HG03064 (cell line): ENCODE results near the gene PPIAL4G.
A peak's percentile ranks its signal among the peaks of the same experiment; 100 is the strongest.
"Not testable (repeated sequence)": the region's sequence is repeated elsewhere in the genome, so short reads cannot be mapped to it uniquely, and the experiment has no call there.

Experiments used
- ATAC-seq: cut with Tn5 transposase; IDR thresholded peaks from one replicate; pipeline ENCODE4 v1.9.1; 2021; ENCODE audit warnings: low read depth; ENCODE audit not compliant: unreplicated experiment

Gene PPIAL4G

DNA sequence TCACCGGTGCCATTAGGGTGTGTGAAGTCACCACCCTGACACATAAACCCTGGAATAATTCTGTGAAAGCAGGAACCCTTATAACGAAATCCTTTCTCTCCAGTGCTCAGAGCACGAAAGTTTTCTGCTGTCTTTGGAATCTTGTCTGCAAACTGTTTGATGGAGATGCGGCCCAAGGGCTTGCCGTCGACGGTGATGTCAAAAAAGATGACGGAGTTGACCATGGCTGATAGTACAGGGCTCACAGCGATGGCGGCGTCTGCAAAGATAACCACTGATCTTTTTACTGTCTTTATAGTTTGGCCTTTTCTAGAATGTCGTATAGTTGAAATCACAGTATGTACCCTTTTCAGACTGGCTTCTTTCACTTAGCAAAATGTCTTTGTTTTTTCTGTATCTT is at the start of gene PPIAL4G:
PPIAL4G (minus strand) TSS at position 274 of the 400 bp plus-strand sequence; CDS start at position 224, 50 bp downstream.
- ATAC-seq: not testable (repeated sequence)

DNA sequence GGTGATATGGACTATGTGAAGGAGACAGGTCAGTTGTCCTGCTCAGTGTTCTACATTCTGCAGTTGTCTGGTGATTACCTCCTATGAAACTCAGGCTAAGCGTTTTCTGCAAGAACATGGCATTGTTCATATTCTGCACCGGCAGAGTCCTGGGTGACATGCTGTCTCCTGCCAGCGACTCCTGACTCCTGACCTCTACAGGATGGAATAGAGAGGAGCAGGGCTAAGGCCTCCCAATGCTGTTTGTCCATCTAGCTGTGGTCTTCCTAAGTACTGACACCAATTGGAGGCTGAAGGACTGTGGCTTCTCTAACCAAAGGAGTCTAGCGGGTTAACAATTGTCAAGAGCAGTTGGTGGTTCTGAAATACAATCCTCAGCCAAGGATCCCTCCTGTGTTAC is 49.1 kb upstream of the PPIAL4G start:
- ATAC-seq: not testable (repeated sequence)

DNA sequence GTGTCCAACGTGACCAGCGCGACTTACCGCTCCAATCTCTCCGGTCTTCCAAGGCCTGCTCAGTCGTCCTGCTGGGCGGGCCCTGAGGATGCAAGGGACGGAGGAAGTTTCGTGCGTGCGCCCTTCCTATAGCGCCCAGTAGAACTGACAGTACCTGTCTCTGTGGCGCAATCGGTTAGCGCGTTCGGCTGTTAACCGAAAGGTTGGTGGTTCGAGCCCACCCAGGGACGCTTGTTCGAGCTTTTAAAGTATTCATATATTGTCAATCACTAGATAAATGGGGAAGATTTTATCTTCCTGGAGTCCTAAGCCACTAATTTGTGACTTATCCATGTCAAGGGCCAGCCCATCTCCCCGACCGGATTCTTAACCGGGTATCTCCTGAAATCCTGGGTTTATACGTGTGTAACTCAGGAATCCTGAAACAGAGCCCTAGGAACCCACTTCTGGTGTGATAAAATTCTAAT is 46.0 kb upstream of the PPIAL4G start:
- not testable (repeated sequence) for ATAC-seq

DNA sequence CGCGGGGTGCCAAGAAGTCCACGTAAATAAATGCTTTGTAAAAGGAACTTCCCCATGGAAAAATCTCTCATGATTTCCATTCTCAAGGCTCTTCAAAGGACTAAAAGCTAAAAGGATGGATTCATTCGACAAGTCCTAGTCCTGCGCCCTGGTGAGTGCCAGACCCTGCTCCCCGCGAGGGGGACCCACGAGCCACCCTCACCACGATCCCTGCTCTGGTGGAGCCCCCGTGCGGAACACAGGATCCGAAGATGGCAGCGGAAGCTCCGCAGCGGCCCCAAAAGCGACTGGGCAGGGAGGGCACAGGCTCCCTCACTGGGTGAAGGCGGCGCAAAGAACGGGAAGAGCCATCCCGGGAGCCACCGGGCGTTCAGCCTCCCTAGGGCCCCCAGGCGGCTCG is 45.5 kb upstream of the PPIAL4G start:
- ATAC-seq: not testable (repeated sequence)

DNA sequence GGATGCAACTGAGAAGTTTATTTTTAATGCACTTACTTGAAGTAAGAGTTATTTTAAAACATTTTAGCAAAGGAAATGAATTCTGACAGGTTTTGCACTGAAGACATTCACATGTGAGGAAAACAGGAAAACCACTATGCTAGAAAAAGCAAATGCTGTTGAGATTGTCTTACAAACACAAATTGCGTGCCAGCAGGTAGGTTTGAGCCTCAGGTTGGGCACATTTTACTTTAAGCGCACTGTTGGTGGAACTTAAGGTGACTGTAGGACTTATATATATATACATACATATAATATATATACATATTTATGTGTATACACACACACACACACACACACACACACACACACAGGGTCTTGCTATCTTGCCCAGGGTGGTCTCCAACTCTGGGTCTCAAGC is 43.5 kb upstream of the PPIAL4G start:
- ATAC-seq: not testable (repeated sequence)

DNA sequence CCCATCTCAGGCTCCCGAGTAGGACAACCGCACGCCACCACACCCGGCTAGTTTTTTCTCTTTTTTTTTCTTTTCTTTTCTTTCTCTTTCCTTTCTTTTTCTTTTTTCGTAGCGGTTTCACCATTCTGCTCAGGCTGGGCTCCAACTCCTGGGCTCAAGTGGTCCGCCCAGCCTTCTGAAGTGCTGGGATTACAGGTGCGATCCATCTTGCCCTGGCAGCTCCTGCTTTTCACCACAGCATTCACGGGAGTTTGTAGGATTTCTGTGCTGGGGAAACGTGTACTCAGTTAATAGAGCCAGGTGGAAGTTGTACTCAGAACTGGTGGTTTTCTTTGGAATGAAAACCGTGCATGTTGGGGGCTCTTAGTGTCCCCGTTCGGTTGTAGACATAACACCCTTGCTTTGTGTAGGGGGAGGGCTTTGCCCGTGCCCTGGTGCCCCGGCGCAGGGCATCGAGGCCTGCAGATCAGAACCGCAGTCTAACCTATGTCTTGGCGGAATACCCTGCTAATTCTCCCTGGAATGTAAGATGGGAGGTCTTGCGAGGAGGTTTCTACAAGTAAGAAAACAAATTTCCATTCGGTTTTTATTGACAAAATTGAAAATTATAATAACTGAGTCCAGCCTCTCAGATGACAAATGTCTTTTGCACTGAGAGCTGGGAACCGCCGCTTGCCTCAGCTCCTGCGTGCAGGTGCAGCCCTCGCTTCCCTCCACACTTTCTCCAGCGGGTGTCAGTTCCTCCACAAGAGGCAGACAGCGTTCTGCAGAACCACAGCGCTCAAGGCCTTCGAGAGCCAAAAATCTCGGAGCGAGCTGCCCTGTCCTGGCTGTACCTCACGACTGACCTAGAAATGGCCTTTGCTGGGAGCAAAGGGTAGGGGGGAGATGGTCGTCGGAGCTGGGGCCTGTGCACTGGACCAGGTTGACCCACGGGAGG is 40.4 kb upstream of the PPIAL4G start:
- not testable (repeated sequence) for ATAC-seq

DNA sequence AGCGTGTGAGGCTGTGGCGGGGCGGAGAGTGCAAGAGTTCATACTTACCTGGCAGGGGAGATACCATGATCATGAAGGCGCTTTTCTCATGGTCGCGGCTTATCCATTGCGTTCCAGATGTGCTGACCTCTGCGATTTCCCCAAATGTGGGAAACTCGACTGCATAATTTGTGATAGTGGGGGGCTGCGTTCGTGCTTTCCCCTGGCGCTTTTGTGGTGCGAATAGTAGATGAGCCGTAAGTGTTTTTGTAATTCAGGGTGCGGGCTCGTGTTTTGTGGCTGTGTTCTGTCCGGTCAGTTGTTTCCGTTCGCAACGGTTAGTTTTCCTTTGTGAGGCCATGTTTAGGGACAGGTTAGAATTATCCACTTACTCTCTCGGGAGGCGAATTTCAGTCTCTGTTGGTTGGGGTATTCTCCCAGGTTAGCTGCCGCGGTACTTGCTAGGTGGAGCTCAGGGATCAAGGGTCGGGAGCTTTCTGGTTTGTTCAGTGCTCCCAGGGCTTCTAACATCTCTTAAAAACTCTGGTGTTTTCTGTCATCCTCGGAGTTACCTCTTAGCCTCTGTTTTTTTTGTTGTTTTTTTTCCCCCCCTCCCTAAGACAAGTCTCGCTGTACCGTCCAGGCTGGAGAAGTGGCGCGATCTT is 39.6 kb upstream of the PPIAL4G start:
- ATAC-seq: peak; percentile 83

DNA sequence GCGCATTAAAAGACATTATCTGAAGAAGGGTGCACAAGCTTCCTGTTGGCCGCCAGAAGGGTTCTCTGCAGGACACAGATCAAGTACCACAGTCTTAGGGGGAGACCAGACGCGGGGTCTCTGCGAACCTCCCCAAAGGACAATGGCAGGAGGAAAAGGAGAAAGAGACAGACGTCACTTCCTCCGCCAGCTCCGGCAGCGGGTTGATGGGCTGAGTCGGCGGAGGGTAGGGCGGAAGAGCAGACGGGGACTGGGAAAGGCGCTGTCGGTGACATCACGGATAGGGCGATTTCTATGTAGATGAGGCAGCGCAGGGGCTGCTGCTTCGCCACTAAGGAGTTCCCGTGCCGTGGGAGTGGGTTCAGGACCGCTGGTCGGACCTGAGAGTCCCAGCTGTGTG is 39.0 kb upstream of the PPIAL4G start:
- not testable (repeated sequence) for ATAC-seq

DNA sequence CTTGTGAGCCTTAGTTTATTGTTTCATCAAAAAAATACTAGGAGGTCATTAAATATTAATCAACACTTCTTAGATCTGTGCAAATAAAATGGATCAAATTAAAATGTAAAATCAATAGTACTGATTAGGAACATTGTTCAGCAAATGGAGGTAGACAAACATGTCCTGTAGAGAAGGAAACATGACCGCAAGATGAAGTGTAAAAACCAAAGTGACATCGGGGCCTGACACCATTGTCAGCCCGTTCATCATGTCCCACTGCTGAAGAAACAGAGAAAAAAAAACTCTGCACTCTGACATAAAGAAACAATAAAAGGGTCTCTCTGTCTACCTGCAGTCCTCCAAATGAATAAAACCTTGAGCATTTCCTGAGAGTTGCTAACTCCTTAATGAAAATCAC is 31.2 kb upstream of the PPIAL4G start:
- ATAC-seq: not testable (repeated sequence)

DNA sequence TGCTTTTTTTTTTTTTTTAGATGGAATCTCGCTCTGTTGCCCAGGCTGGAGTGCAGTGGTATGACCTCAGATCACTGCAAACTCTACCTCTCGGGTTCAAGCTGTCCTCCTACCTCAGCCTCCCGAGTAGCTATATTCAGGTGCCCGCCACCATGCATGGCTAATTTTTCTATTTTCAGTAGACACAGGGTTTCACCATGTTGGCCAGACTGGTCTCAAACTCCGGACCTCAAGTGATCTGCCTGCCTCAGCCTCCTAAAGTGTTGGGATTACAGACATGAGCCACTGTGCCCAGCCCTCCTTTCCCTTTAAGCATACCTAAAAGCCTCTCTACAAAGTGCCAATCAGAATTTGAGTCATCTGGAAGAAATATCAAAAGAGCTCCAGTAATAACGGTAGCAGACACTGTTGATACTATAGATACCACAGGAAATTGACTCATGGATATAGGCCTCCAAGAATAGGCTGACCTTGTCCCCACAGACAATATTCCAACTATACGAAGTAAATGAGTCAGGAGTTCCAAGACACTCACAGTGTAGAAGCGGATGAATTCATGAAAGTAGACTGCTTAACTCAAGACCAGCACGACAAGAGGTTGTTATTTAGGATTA is 29.6 kb upstream of the PPIAL4G start:
- not testable (repeated sequence) for ATAC-seq

DNA sequence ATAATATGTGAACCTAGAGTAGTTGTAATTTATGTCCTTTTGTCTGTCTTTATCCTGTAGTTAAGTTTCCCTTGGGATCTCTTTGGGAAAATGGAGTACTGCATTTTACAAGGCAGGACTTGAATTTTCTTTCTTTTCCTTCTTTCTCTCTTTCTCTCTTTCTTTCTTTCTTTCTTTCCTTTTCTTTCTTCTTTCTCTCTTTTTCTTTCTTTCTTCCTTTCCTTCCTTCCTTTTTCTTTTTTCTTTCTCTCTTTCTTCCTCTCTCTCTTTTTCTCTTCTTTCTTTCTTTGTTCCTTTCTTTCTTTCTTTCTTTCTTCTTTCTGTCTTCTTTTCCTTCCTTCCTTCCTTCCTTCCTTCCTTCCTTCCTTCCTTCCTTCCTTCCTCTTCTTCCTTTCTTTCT is 10.8 kb upstream of the PPIAL4G start:
- not testable (repeated sequence) for ATAC-seq

DNA sequence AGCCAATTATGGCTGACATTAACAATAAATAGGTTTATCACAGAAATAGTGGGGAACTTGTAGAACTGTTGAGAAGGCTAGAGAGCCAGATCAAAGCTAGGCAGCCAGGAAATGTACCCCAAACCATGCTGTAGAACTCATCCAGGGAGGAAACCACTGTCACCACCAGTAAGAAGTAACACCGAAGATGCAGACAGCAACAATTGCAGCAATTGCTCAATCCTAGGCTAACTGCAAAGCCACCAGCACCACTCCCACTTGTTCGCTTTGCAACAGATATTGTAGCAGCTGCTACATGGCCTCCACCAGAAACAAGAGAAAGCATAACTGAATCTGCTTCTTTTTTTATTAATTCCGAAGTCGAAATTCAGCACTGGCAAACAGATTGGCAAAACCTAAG is 2.0 kb downstream of the PPIAL4G start:
- ATAC-seq: not testable (repeated sequence)

DNA sequence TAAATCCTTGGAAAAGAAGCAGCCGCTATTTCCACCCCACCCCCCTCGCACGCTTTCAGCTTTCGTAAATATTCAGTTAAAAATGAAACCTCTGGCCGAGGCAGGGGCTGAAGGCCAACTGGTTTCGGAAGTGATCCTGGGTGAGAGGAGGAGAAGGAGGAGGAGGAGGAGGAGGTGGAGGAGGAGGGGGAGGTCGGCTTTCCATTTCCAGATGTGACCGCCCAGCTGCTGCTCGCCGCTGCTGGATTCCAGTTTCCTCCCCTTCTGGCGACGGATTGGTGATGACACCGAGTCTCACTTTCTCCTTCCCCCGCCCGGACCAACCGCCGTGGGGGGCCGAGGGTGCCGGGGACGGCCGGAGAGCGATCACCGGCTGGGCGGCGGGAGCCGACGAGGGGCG is 23.4 kb downstream of the PPIAL4G start:
- not testable (repeated sequence) for ATAC-seq

DNA sequence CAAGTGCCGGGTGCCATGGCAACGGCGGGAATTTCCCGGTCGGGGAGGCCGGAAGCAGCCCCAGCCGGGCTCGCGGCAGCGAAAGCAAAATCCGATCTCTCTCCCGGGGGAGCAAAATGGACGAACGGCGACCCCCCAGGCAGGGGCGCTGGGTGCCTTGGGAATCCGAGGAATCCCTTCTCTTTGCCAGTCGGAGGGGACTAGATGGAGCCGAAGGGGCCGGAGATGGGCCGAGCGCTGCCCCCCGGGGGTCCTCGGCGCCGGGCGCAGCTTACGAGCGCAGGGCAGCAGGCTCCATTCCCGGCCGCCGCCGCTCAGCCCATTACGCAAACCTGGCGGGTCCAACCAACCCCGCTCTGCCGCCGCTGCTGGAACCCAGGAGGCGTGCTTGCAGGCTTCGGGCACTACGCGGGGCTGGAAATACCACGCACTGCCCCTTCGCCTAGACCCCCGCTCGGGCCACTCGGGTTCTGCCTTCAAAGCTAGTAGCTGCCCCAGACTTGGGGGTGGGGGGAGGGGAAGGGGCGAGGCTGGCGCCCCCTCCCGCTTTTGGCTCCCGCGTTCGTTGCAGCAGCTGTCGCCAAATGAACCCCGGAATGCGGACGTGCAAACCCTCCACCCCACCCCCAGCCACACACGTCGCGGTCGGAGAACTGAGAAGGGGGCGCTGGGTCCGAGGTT is 24.1 kb downstream of the PPIAL4G start:
- not testable (repeated sequence) for ATAC-seq

DNA sequence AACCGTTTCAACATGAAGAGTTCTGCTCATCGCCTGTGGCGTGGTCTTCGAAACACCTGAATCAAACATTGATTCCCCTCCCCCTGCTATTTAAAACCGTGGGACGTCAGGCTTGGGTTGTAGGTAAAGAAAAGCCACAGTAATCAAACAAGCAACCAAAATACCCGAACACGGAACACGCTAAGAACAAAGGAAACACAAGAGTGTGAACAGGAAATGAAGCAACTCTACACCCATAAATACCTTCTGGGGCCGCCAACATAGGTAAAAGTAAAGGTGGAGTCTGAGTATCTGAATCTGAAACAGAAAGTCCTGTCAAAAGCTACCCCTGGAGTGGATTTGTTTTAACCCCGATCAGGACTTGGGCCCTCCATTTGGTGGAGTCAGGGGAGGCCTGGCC is 24.7 kb downstream of the PPIAL4G start:
- ATAC-seq: not testable (repeated sequence)

DNA sequence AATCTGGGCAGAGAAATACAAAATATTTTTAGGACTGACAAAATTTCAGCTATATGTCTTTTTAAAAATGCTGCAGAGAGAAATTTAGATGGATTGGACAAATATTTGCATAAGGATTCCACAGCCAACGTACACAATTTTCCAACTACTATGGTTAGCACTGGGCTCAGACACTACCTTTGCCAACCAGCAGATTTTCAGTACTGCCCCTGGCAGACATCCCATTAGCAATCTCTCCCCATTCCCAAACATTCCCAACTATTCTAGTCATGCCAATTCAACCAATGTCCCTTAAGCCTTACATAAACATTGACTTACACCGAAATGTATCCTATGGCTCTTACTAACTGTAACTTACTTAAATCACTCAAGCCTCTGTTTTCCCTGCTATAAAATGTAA is 30.3 kb downstream of the PPIAL4G start:
- not testable (repeated sequence) for ATAC-seq

DNA sequence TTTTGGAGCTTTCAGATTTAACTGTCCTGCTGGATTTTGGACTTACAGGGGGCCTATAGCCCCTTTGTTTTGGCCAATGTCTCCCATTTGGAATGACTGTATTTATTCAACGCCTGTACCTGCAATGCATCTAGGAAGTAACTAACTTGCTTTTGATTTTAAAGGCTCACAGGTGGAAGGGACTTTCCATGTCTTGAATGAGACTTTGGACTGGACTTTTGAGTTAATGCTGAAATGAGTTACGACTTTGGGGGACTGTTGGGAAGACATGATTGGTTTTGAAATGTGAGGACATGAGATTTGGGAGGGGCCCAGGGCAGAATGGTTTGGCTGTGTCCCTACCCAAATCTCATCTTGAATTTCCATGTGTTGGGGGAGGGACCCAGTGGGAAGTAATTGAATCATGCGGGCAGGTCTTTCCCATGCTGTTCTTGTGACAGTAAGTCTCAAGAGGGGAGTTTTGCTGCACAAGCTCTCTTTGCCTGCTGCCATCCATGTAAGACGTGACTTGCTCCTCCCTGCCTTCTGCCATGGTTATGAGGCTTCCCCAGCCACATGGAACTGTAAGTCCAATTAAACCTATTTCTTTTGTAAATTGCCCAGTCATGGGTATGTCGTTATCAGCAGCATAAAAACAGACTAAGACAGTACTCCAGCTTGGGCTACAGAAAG is 43.3 kb downstream of the PPIAL4G start:
- ATAC-seq: not testable (repeated sequence)

DNA sequence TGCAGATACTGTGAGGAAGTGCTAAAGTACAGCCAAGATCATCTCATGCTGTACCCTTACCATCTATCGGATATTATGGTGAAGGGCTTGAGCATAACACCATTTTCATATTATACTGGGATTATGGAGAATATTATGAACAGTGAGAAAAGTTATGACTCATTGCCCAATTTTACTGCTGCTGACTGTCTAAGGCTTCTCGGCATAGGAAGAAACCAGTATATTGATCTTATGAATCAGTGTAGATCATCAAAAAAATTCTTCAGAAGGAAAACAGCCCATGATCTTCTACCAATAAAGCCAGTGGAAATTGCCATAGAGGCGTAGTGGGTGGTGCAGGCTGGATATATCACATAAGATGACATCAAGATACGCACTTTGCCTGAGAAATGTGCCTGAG is 47.7 kb downstream of the PPIAL4G start:
- no peak for ATAC-seq

DNA sequence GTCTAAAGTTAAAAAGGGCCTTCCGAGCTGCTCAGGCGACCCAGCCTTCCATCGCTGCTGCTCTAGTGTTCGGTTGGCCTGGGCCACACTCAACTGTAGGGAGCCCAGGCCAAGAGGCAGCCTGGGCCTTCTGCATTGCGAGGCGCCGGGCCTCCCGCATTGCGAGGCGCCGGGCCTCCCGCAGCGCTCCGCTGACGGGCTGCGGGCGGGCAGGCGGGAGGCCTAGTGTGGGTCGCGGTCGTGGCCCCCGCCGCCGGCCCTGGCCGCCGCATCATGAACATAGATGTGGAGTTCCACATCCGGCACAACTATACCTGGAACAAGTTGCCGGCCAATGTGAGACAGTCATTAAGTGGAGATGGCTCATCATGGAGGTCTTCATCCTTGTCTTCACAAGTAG is 48.3 kb downstream of the PPIAL4G start:
- ATAC-seq: no peak

DNA sequence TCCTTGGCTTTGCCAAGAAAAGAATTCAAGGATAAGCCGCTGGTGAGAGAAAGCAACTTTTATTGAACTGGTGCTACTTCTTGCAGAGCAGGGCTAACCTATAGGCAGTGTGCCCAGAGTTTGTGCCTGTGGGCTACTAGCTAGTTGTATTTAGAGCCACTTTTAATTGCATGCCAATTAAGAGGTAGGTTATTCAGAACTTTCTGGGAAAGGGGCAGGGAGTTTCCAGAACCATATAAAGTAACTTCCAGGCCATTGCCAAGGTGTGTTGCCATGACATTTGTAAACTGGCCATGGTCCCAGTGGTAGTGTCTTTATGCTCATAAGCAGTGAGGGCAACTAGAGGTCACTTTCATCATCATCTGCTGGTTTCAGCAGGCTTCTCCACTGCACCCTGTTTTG is 50.2 kb downstream of the PPIAL4G start:
- ATAC-seq: not testable (repeated sequence)
